Prostate gland (tissue), 2 donors: ENCODE results near the gene ZNF324.

ENCODE experiments used
- CTCF ChIP-seq, 4 experiments: fragments of 200-600 bp in 2 of 4; fragments of 450-650 bp in 2 of 4; sonication (generic) in 2 of 4; IDR thresholded peaks; 1 replicate in 3 of 4; 2 replicates in 1 of 4; pipeline ENCODE4 v1.5.1; 2016 to 2019; ENCODE audit warnings: antibody characterized with exemption in 4 of 4, mild to moderate bottlenecking in 2 of 4, moderate library complexity in 2 of 4
- POLR2A ChIP-seq: fragments of 450-650 bp; IDR thresholded peaks from one replicate; pipeline ENCODE4 v1.6.1; 2016; ENCODE audit warnings: antibody characterized with exemption, mild to moderate bottlenecking

GRCh38 chr19:58520257-58520599, 53.3 kb downstream of the ZNF324 start:
- TF ChIP-seq POLR2A (no peak), CTCF (IDR thresholded peaks at IDR 0.05) (no peak)
